ENCODE results near the gene GOLGA3. TPM values are rescaled to one million over a fixed set of nuclear protein-coding genes. Genes with fewer than 3 reads are reported as not detected.
"Not testable (repeated sequence)": the region's sequence is repeated elsewhere in the genome, so short reads cannot be mapped to it uniquely, and the experiment has no call there.

The GOLGA3 gene
- total RNA-seq, 1 donor from 2014 or later: 68.1 TPM

DNA sequence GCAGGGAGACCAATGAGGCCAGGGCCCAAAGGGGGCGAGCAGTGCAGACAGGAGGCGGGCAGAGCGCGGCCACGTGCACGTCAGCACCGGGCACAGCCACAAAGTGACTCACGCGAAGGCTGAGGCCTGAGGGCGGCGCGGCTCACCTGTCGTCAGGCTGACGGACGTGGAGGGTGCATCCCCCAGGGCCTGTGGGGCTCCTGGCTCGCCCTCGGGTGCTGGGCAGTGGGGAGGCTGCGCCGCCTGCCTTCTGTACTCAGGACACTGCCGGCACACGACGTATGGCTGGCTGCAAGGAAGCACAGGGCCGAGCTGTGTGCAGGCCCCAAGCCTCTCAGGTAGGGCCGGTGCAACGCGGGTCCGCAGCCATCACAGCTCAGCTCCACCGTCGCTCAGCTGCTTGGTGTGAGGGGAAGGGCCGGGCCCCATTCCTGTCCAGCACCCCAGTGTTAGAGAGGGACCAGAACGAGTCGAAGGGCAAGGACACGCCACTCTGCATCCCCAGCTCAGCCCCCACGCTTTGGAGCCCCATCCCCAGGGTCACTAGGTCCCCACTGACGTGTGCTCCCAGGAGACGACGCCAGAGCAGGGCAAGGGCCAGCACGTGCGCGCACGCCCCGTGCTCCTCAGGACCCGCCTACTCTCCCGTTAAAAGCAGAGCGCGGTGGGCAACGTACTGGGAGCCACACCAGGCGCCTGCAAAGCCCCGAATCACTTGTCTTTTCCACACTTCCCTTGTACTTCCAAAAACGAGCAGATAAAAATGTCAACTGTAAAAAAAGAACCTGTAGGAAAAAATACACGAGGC lies 24.8 kb upstream of the GOLGA3 start:
- no peaks in the 10 kb centered on the region for H3K9me3 Mint-ChIP-seq
- no peak for DNase-seq
- intact Hi-C loops (cut with micrococcal nuclease): no loop called here
- no peak overlapping the region for H3K4me3 Mint-ChIP-seq
- peaks cover 54% of the 10 kb centered on the region for H3K36me3 Mint-ChIP-seq (ENCODE audit: low read depth)
- no peaks in the 10 kb centered on the region for H3K27me3 Mint-ChIP-seq
- H3K27ac Mint-ChIP-seq: no peak overlapping the region
- H3K4me1 Mint-ChIP-seq: no peaks in the 10 kb centered on the region

DNA sequence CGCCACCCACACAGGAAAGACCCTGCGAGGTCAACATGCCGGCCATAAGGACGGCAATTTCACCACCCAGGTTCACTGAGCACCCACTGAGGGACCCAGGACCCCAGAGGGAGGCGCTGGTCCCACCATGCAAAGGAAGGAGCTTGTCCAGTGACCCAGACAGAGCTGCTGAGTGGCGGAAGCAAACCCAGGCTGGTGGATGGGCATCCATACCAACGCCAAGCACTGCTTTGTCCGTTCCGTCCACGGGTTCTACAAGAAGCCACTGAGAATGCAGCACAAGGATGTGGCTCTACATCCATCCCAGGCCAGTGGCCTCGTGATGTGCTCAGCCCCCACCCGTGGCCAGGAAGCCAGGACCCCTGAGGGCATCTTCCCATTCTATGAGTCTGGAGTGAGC lies 23.8 kb upstream of the GOLGA3 start:
- no peak for DNase-seq
- Mint-ChIP-seq H3K4me1 (no peaks in the 10 kb centered on the region), H3K9me3 (no peaks in the 10 kb centered on the region), H3K27me3 (no peaks in the 10 kb centered on the region), H3K36me3 (ENCODE audit: low read depth) (peaks cover 56% of the 10 kb centered on the region), H3K4me3 (no peak overlapping the region), H3K27ac (no peak overlapping the region)
- intact Hi-C loops (cut with micrococcal nuclease): no loop called here

DNA sequence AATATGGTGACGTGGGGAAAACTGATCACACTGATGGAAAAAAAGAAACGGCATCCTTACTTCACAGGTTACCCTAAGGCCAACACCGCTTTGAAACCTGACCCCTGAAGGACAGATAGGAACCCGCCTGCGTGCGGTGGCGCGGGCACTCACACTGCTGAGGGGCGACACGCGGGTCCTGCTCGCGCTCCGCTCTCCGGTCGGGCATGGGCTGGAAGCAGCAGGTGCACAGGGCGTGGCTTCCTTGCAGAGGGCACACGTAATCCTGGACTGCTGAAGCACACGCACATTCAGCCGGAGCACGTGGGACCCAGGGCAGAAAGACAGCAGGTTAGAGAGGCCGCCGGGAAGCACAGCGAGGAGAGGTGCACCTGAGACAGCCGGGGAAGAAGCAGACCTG lies 22.8 kb upstream of the GOLGA3 start:
- intact Hi-C loops (cut with micrococcal nuclease): no loop called here
- DNase-seq: no peak
- H3K4me3 Mint-ChIP-seq: no peak overlapping the region
- H3K9me3 Mint-ChIP-seq: no peaks in the 10 kb centered on the region
- H3K27ac Mint-ChIP-seq: no peak overlapping the region
- H3K4me1 Mint-ChIP-seq: no peaks in the 10 kb centered on the region
- no peaks in the 10 kb centered on the region for H3K27me3 Mint-ChIP-seq
- H3K36me3 Mint-ChIP-seq (ENCODE audit: low read depth): peaks cover 56% of the 10 kb centered on the region

DNA sequence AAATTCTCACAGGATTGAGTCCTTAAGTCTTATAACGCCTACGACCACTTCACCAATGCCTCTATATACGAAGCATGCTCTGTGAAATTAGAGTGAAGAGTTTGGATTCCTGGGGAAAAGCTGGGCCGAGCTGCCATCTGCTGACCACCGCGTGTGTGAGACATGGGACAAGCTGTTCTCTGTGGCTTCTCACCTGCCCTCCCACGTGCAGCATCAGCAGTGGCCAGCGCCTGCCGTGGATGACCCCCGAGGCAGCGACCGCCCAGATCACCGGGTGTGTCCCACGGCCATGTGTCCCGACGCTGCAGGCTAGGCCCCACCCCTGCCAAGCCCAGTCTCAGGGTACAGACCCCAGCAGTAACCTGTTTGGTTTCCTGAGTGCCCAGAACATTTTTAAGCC lies 21.6 kb upstream of the GOLGA3 start:
- no peaks in the 10 kb centered on the region for H3K27me3 Mint-ChIP-seq
- intact Hi-C loops (cut with micrococcal nuclease): no loop called here
- no peak overlapping the region for H3K27ac Mint-ChIP-seq
- no peak overlapping the region for H3K4me3 Mint-ChIP-seq
- peaks cover 53% of the 10 kb centered on the region for H3K36me3 Mint-ChIP-seq (ENCODE audit: low read depth)
- no peak for DNase-seq
- no peaks in the 10 kb centered on the region for H3K9me3 Mint-ChIP-seq
- no peaks in the 10 kb centered on the region for H3K4me1 Mint-ChIP-seq

DNA sequence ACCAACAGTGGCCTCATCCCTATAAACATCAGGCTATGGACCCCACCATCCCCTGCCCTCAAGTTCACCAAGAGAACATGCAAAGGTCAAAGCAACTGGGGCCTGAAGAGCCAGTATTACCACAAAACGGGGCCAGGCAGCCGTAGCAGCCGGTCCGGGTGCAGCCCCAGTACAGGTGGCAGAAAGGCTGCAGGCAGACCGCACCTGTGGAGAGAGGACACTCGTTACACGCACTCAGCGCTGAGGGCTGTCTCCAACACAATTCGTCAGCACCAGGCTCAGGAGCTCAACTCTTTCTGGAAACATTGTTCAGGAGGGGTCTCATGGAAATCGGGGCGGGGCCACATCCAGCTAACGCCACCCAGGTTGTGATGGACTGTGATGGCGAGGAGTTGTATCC lies 19.9 kb upstream of the GOLGA3 start:
- DNase-seq: no peak
- Mint-ChIP-seq H3K4me1 (no peaks in the 10 kb centered on the region), H3K36me3 (ENCODE audit: low read depth) (peaks cover 46% of the 10 kb centered on the region), H3K4me3 (no peak overlapping the region), H3K9me3 (no peaks in the 10 kb centered on the region), H3K27me3 (no peaks in the 10 kb centered on the region), H3K27ac (no peak overlapping the region)
- intact Hi-C loops (cut with micrococcal nuclease): no loop called here

DNA sequence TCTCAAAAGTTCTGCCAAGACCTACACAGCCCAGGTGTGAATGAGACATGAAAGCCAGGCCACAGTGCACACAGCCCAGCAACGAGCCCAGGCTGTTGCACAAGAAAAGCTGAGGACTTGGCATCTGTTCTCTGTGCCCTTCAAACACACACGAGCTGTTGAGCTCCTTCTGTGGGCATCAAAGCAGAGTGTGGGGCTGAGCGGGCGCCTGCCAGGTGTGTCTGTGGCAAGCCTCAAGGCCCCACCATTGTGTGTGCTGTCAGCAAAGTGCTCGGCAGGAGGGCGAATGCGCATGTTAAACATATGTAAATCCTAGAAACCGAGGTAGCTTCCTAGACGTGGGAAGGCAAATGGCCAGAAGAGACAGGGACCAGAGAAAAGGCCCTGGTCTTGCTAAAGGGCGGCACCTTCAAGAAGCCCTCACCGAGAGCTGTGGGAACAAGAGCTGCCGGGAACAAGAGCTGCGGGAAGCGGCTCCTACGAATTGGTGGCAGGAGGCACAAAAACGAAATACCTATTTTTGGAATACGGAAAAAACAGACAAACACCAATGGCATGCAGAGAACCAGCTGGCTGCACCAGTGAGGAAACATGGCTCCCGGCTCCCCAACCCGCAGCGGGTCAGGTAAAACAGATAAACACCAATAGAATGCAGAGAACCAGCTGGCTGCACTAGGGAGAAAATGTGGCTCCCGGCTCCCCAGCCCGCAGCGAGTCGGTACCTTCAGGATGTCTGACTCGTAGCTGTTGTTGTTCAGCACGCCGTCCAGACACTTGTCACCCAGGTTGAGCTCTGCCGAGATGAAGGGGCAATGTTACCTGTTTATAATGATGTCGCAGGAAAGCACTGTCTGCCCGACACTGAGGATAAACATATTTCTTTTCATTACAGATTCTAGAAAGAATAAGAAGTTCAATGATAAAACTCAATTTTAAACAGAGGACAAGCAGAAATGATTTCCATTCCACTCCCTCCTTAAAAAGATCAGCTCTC lies 19.0 kb upstream of the GOLGA3 start:
- H3K4me1 Mint-ChIP-seq: no peaks in the 10 kb centered on the region
- H3K4me3 Mint-ChIP-seq: no peak overlapping the region
- intact Hi-C loops (cut with micrococcal nuclease): no loop called here
- H3K27ac Mint-ChIP-seq: no peak overlapping the region
- H3K9me3 Mint-ChIP-seq: no peaks in the 10 kb centered on the region
- DNase-seq: no peak
- H3K27me3 Mint-ChIP-seq: no peaks in the 10 kb centered on the region
- peaks cover 44% of the 10 kb centered on the region for H3K36me3 Mint-ChIP-seq (ENCODE audit: low read depth)

DNA sequence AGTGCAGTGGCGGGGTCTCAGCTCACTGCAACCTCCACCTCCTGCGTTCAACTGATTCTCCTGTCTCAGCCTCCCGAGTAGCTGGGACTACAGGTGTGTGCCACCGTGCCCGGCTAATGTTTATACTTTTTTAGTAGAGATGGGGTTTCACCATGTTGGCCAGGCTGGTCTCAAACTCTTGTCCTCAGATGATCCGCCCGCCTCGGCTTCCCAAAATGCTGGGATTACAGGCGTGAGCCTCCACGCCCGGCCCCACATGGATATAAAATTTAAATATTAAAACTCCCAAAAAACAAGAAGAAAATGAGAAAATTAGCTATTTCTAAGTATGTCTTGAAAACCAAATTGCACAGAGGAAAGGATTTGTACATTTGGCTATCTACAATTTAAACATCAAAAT lies 16.0 kb upstream of the GOLGA3 start:
- H3K9me3 Mint-ChIP-seq; H3K27me3 Mint-ChIP-seq; H3K27ac Mint-ChIP-seq; H3K4me3 Mint-ChIP-seq; H3K4me1 Mint-ChIP-seq; intact Hi-C loops (cut with micrococcal nuclease); DNase-seq: not testable (repeated sequence)
- H3K36me3 Mint-ChIP-seq (ENCODE audit: low read depth): peaks cover 48% of the 10 kb centered on the region

DNA sequence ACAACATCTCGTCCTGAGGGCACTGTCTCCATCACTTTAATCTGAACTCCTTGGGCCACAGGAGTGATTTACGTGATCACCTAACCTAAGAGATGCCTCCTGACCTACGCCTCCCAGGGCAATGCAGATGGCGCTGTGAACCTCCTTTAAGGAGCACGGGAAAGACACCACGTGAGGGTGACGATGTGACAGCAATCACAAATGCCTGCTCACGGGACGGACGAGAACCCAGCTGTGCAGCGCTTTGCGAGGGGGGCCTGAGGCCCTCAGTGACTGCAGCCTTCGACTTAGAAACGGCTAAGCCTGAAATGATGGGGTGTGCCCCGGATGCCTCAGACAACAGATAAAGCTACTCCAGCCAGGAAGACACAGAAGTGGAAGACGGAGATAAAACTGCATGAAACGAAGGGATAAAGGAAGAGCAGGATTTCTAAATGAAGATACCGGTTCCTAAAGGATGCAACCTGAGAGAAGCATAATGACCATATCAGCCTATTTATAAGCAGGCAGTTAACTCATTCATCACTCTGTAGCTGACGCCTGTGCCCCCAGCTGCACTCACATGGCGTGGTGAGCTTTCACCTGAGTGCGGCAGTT lies 13.9 kb upstream of the GOLGA3 start:
- DNase-seq: no peak
- intact Hi-C loops (cut with micrococcal nuclease): no loop called here
- H3K9me3 Mint-ChIP-seq: no peaks in the 10 kb centered on the region
- no peak overlapping the region for H3K4me3 Mint-ChIP-seq
- H3K36me3 Mint-ChIP-seq (ENCODE audit: low read depth): peaks cover 52% of the 10 kb centered on the region
- no peak overlapping the region for H3K27ac Mint-ChIP-seq
- no peaks in the 10 kb centered on the region for H3K27me3 Mint-ChIP-seq
- no peaks in the 10 kb centered on the region for H3K4me1 Mint-ChIP-seq

DNA sequence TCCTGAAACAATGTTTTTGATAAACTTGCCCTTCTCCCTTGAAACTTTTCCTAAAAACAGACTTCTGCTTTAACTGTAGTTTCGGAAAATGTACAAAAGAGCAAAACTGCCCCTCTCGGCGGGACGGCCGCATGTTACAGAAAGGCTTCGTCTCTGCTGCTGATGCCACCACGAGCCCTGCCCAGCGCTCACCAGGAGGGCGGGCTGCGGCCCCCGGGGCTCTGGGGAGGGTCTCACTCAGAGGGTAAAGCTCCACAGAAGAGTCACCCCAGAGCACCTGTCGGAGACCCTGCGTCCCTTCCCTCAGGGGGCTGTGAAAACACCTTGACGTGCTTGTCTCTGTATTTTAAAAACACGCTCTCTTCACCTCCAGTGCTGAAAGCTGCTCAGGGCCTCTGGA lies 12.5 kb upstream of the GOLGA3 start:
- no peak overlapping the region for H3K27ac Mint-ChIP-seq
- H3K4me3 Mint-ChIP-seq: no peak overlapping the region
- intact Hi-C loops (cut with micrococcal nuclease): no loop called here
- H3K9me3 Mint-ChIP-seq: no peaks in the 10 kb centered on the region
- no peaks in the 10 kb centered on the region for H3K27me3 Mint-ChIP-seq
- peaks cover 54% of the 10 kb centered on the region for H3K36me3 Mint-ChIP-seq (ENCODE audit: low read depth)
- H3K4me1 Mint-ChIP-seq: peaks cover 6% of the 10 kb centered on the region
- no peak for DNase-seq

DNA sequence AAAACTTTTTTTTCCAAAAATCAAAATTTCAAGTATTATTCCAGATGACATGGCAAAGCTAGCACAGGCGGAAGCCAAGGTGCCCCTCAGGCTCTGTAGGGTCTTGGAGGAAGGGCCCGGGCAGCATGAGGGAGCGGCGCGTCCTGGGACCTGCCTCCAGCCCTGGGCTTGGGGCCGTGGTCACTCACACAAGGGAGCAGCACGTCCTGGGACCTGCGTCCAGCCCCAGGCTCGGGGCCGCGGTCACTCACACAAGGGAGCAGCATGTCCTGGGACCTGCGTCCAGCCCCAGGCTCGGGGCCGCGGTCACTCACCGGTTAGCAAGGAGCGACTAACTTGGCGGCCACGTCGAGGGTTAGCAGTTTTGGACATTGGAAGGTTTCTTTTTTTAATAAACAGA lies 11.9 kb upstream of the GOLGA3 start:
- intact Hi-C loops (cut with micrococcal nuclease): no loop called here
- Mint-ChIP-seq H3K36me3 (ENCODE audit: low read depth) (peaks cover 49% of the 10 kb centered on the region), H3K27me3 (no peaks in the 10 kb centered on the region), H3K4me1 (peaks cover 6% of the 10 kb centered on the region), H3K27ac (no peak overlapping the region), H3K9me3 (no peaks in the 10 kb centered on the region), H3K4me3 (no peak overlapping the region)
- DNase-seq: no peak

DNA sequence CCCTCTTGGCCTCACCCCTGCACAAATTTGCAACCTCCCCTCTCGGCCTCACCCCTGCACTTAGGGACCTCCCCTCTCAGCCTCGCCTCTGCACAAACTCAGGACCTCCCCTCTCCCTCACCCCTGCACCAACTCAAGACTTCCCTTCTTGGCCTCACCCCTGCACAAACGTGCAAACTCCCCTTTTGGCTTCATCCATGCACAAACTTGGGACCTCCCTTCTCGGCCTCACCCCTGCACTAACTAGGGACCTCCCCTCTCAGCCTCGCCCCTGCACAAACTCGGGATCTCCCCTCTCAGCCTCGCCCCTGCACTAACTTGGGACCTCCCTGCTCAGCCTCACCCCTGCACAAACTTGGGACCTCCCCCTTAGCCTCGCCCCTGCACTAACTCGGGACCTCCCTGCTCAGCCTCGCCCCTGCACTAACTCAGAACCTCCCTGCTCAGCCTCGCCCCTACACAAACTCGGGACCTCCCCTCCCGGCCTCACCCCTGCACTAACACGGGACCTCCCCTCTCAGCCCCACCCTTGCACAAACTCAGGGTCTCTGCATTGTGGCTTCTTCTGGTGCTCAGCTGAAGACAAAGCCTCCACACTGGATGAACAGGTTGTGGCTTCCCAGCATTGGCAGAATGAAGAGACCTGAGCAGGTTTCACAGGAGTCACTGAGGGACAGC lies 11.0 kb upstream of the GOLGA3 start:
- intact Hi-C loops (cut with micrococcal nuclease): no loop called here
- H3K27ac Mint-ChIP-seq: peak overlapping the region; percentile 45
- peaks cover 12% of the 10 kb centered on the region for H3K4me1 Mint-ChIP-seq
- no peak for DNase-seq
- peaks cover 49% of the 10 kb centered on the region for H3K36me3 Mint-ChIP-seq (ENCODE audit: low read depth)
- H3K4me3 Mint-ChIP-seq: no peak overlapping the region
- no peaks in the 10 kb centered on the region for H3K27me3 Mint-ChIP-seq
- no peaks in the 10 kb centered on the region for H3K9me3 Mint-ChIP-seq

DNA sequence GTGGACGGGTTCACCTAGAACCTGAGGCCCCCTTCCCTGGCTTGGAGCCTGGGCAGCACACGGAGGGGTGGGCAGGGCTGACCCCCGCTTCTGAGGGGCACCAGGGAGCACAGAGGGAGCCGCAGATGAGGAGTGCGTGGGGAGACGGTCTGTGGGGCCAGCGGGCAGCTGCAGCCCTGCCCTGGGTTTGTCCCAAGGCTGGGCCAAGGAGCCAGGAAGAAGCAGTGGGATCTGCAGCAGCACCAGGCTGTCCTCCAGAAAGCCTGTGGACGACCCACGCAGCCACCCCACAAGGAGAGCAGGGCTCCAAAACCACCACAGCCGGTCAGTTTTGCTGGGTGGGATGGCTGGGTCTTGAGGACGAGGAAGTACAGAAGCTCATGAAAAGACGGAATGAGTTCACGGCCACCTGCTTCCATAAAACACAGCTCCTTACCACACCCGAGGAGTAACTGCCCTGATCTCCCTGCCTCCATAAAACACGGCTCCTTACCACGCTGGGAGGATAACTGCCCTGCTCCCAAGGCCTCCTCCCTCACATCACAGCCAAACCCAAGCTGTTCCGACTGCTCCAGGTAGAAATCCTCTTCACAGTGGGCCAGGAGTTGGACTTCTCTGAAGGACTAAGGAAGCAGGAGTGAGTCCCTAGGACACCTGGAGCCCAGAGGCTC lies 9.9 kb upstream of the GOLGA3 start:
- Mint-ChIP-seq H3K36me3 (ENCODE audit: low read depth) (peaks cover 46% of the 10 kb centered on the region), H3K9me3 (no peaks in the 10 kb centered on the region), H3K27ac (no peak overlapping the region), H3K4me3 (no peak overlapping the region), H3K4me1 (peaks cover 20% of the 10 kb centered on the region), H3K27me3 (no peaks in the 10 kb centered on the region)
- intact Hi-C loops (cut with micrococcal nuclease): no loop called here
- no peak for DNase-seq

DNA sequence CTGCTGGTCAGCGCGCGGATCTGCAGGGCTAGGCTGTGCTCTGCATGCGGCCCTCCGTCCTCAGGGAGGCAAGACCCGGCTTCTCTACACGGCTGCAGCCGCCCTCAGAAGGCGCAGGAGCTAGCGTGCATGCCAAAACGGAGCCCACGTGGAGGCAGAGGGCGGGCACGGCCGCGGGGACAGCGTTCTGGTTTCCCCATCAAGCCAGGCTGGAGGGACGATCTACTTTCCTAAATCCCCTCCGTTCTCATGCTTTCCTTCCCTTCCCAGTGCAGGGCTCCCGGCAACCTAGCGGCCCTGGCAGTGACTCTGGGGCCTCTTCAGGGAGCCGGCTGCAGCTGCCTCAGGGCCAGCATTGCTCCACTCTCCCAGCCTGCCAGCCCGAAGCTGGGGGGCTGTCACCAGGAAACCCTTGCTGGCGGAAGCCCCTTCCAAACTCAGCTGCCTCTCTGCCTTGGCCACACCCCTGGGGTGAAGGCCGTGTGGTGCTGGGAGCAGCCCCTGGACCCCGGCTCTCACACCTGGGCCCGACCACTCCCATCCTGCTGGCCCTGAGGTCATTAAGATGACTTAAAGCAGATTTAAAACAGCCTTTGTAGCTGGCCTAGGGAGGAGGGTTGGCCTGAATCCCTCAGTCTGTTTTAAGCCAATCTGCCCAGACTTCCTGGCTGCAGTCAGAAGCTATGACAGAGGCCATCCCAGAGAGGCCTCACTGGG lies 9.2 kb upstream of the GOLGA3 start:
- H3K27ac Mint-ChIP-seq: no peak overlapping the region
- no peak for DNase-seq
- peaks cover 21% of the 10 kb centered on the region for H3K4me1 Mint-ChIP-seq
- no peaks in the 10 kb centered on the region for H3K27me3 Mint-ChIP-seq
- H3K9me3 Mint-ChIP-seq: no peaks in the 10 kb centered on the region
- H3K36me3 Mint-ChIP-seq (ENCODE audit: low read depth): peaks cover 51% of the 10 kb centered on the region
- intact Hi-C loops (cut with micrococcal nuclease): no loop called here
- H3K4me3 Mint-ChIP-seq: no peak overlapping the region

Measured in activated CD4-positive, alpha-beta T cell treated with anti-CD3 and anti-CD28 coated beads, Interleukin-2, amount 10 ng/mL, durations not matched to agents 24 days and 14 days (primary cell).